GM23338 (cell line): ENCODE measurements around the gene SND1. TPM values are rescaled to one million over a fixed set of nuclear protein-coding genes. Genes with fewer than 3 reads are reported as not detected.

ENCODE experiments used
- ATAC-seq: fragments of 200-7000 bp; cut with Tn5 transposase; 3 replicates; pipeline ENCODE4 v1.9.1; 2020
- DNase-seq: peaks from one replicate; pipeline ENCODE4 v3.0.0-alpha.2; 2015; ENCODE audit warnings: low spot score
- H2AFZ ChIP-seq: fragments of 200-600 bp; sonication (generic); 2 replicates; pipeline ENCODE4 v1.8.0; 2016; ENCODE audit warnings: antibody characterized with exemption, mild to moderate bottlenecking, moderate library complexity
- H3F3A ChIP-seq: fragments of 200-600 bp; sonication (generic); replicated peaks from 2 replicates; pipeline ENCODE4 v1.8.0; 2017; ENCODE audit warnings: antibody characterized with exemption, mixed run types, low read depth
- H3K27ac ChIP-seq: fragments of 200-600 bp; sonication (generic); 2 replicates; pipeline ENCODE4 v1.6.1; 2016; ENCODE audit warnings: low read depth
- H3K27me3 ChIP-seq: fragments of 200-600 bp; sonication (generic); 2 replicates; pipeline ENCODE4 v1.8.0; 2016; ENCODE audit warnings: mild to moderate bottlenecking, mixed run types, moderate library complexity; ENCODE audit not compliant: insufficient read depth
- H3K36me3 ChIP-seq: fragments of 200-600 bp; sonication (generic); 2 replicates; pipeline ENCODE4 v1.8.0; 2016; ENCODE audit warnings: mild to moderate bottlenecking; ENCODE audit not compliant: insufficient read depth
- H3K4me1 ChIP-seq: fragments of 200-600 bp; sonication (generic); 2 replicates; pipeline ENCODE4 v1.8.0; 2016; ENCODE audit warnings: mild to moderate bottlenecking, moderate library complexity; ENCODE audit not compliant: insufficient read depth
- H3K4me2 ChIP-seq: fragments of 200-600 bp; sonication (generic); 2 replicates; pipeline ENCODE4 v1.7.1; 2017; ENCODE audit warnings: mixed run types
- H3K4me3 ChIP-seq: fragments of 200-600 bp; sonication (generic); 2 replicates; pipeline ENCODE4 v1.6.1; 2016; ENCODE audit warnings: mixed run types
- H3K79me2 ChIP-seq: fragments of 200-600 bp; sonication (generic); replicated peaks from 2 replicates; pipeline ENCODE4 v1.8.0; 2017; ENCODE audit warnings: mild to moderate bottlenecking; ENCODE audit not compliant: insufficient read depth
- H3K9me2 ChIP-seq: fragments of 200-600 bp; sonication (generic); 2 replicates; pipeline ENCODE4 v1.8.0; 2017; ENCODE audit not compliant: insufficient read depth
- H4K20me1 ChIP-seq: fragments of 200-600 bp; sonication (generic); replicated peaks from 2 replicates; pipeline ENCODE4 v1.8.0; 2017; ENCODE audit warnings: mild to moderate bottlenecking; ENCODE audit not compliant: insufficient read depth
- H3K27ac Mint-ChIP-seq: 2 replicates; pipeline ENCODE4 v1.8.0; 2020; ENCODE audit warnings: inconsistent platforms, mild to moderate bottlenecking, moderate library complexity, mixed read lengths
- H3K27me3 Mint-ChIP-seq: 3 replicates; pipeline ENCODE4 v1.8.0; 2022; ENCODE audit warnings: low read depth, mild to moderate bottlenecking, moderate library complexity, mixed read lengths, inconsistent platforms; ENCODE audit not compliant: insufficient read depth, poor library complexity
- H3K36me3 Mint-ChIP-seq: 3 replicates; pipeline ENCODE4 v1.8.0; 2021; ENCODE audit warnings: low read depth, mild to moderate bottlenecking, inconsistent platforms, moderate library complexity, mixed read lengths
- H3K4me1 Mint-ChIP-seq: 3 replicates; pipeline ENCODE4 v1.8.0; 2020; ENCODE audit warnings: mild to moderate bottlenecking, inconsistent platforms, mixed read lengths
- H3K4me3 Mint-ChIP-seq: 3 replicates; pipeline ENCODE4 v1.8.0; 2021; ENCODE audit warnings: moderate library complexity, mild to moderate bottlenecking, inconsistent platforms, mixed read lengths
- H3K9me3 Mint-ChIP-seq: 3 replicates; pipeline ENCODE4 v1.8.0; 2020; ENCODE audit warnings: moderate library complexity, mild to moderate bottlenecking, inconsistent platforms, mixed read lengths
- CTCF ChIP-seq, 2 experiments: fragments of 200-600 bp in 1 of 2; sonication (generic) in 1 of 2; conservative IDR thresholded peaks; 2 replicates each; pipeline versions ENCODE4 v1.5.1 to v1.6.1; 2016 to 2017; ENCODE audit warnings: antibody characterized with exemption in 2 of 2, low read depth in 2 of 2, mild to moderate bottlenecking in 2 of 2, moderate library complexity in 1 of 2
- REST ChIP-seq: IDR thresholded peaks from one replicate; pipeline ENCODE4 v1.6.1; 2018; ENCODE audit warnings: antibody characterized with exemption; ENCODE audit not compliant: unreplicated experiment
- STAT1 ChIP-seq: IDR thresholded peaks from one replicate; pipeline ENCODE4 v1.6.1; 2016; ENCODE audit warnings: antibody characterized with exemption; ENCODE audit not compliant: unreplicated experiment
- ZNF331 ChIP-seq: fragments of 250-450 bp; sonication (Bioruptor Pico); IDR thresholded peaks from 2 replicates; pipeline ENCODE4 v1.5.0; 2020; ENCODE audit warnings: low read depth, mild to moderate bottlenecking, moderate library complexity
- polyA plus RNA-seq: library from polyadenylated mRNA; unstranded; fragments of >200 nt; fragmentation: Nextera tagmentation; extraction: Ambion mirVana; gene quantifications from 2 replicates; pipeline ENCODE4 v1.2.1, GENCODE V29; 2016
- total RNA-seq: library from RNA; depleted of rRNA; stranded (reverse); fragments of >200 nt; shearing (Covaris generic); gene quantifications from 2 replicates; pipeline ENCODE4 v1.2.3, GENCODE V29; 2014

Gene SND1
- total and polyA plus RNA-seq, 2 experiments from 2014 or later: 107 to 254 TPM

GRCh38 chr7:127653396-127653795, 1.4 kb downstream of the SND1 start:
- Histone ChIP-seq H4K20me1 (peaks cover 50% of the 10 kb centered on the region), H3K4me2 (peak overlapping the region; percentile 85)
- H3K4me1 Mint-ChIP-seq: peaks cover 38% of the 10 kb centered on the region

More at GRCh38 chr7:127653396-127653795, 1.4 kb downstream of the SND1 start:
- H3K4me3 Mint-ChIP-seq: no peak overlapping the region; the same call in 1 of the 3 replicates
- Histone ChIP-seq H3K9me2 (no peaks in the 10 kb centered on the region), H3K36me3 (no peaks in the 10 kb centered on the region), H2AFZ (no peak overlapping the region), H3F3A (no peaks in the 10 kb centered on the region), H3K4me1 (peaks cover 43% of the 10 kb centered on the region), H3K27ac (no peak overlapping the region), H3K79me2 (peaks cover 63% of the 10 kb centered on the region), H3K27me3 (no peaks in the 10 kb centered on the region), H3K4me3 (peak overlapping the region; percentile 88)
- no peak for ATAC-seq
- DNase-seq: no peak
- H3K36me3 Mint-ChIP-seq: peaks cover 19% of the 10 kb centered on the region
- H3K27ac Mint-ChIP-seq: no peak overlapping the region
- no peak for TF ChIP-seq ZNF331 (CRISPR knock-in tag)
- no peak for TF ChIP-seq REST
- TF ChIP-seq CTCF (conservative IDR thresholded peaks at IDR 0.05; ENCODE audit: low read depth in 2 of 2): no peak
- TF ChIP-seq STAT1: no peak
- H3K27me3 Mint-ChIP-seq: peaks cover 4% of the 10 kb centered on the region
- no peaks in the 10 kb centered on the region; the same call in 2 of the 3 replicates for H3K9me3 Mint-ChIP-seq
